Stimulated activated CD8-positive, alpha-beta memory T cell treated with anti-CD3 and anti-CD28 coated beads, Interleukin-7, amount 100 ng/mL, for 1 hour (primary cell): Measurements from ENCODE around the gene DYNC1I1.

Experiments
- DNase-seq, 2 donors: peaks; one replicate each; pipeline ENCODE4 v3.0.0-alpha.2; 2020; ENCODE audit warnings: low read depth in 2 of 2

Gene DYNC1I1

GRCh38 chr7:95793658-95794057 is 21.3 kb downstream of the DYNC1I1 start:
- DNase-seq: no peak

GRCh38 chr7:95794917-95795515 is 22.7 kb downstream of the DYNC1I1 start:
- DNase-seq: no peak

GRCh38 chr7:95796617-95797016 is 24.3 kb downstream of the DYNC1I1 start:
- DNase-seq: no peak

GRCh38 chr7:95798401-95798930 is 26.1 kb downstream of the DYNC1I1 start:
- no peak for DNase-seq

- no peak for DNase-seq
Observed at GRCh38 chr7:95800787-95801186, 28.4 kb downstream of the DYNC1I1 start.

GRCh38 chr7:95802270-95802669 is 29.9 kb downstream of the DYNC1I1 start:
- DNase-seq: no peak

- no peak for DNase-seq
Observed at GRCh38 chr7:95804052-95804451, 31.7 kb downstream of the DYNC1I1 start.

GRCh38 chr7:95805909-95806308 is 33.6 kb downstream of the DYNC1I1 start:
- no peak for DNase-seq

GRCh38 chr7:95808396-95808795 is 36.0 kb downstream of the DYNC1I1 start:
- DNase-seq: no peak

- DNase-seq: no peak
Observed at GRCh38 chr7:95811846-95812445, 39.6 kb downstream of the DYNC1I1 start.

GRCh38 chr7:95814721-95815120 is 42.4 kb downstream of the DYNC1I1 start:
- no peak for DNase-seq

- DNase-seq: no peak
Observed at GRCh38 chr7:95817866-95818640, 45.7 kb downstream of the DYNC1I1 start.

- no peak for DNase-seq
Observed at GRCh38 chr7:95820778-95821177, 48.4 kb downstream of the DYNC1I1 start.

GRCh38 chr7:95822717-95823116 is 50.4 kb downstream of the DYNC1I1 start:
- no peak for DNase-seq

- no peak for DNase-seq
Observed at GRCh38 chr7:95824616-95825015, 52.3 kb downstream of the DYNC1I1 start.

- DNase-seq: no peak
Observed at GRCh38 chr7:95828824-95829790, 56.8 kb downstream of the DYNC1I1 start.

- no peak for DNase-seq
Observed at GRCh38 chr7:95840953-95841950, 68.9 kb downstream of the DYNC1I1 start.

- no peak for DNase-seq
Observed at GRCh38 chr7:95843286-95843685, 70.9 kb downstream of the DYNC1I1 start.

GRCh38 chr7:95845007-95845406 is 72.7 kb downstream of the DYNC1I1 start:
- DNase-seq: no peak

- no peak for DNase-seq
Observed at GRCh38 chr7:95847061-95847460, 74.7 kb downstream of the DYNC1I1 start.
